MM.1S (cell line): ENCODE results near the gene GFOD1.

Experiments
- CTCF ChIP-seq: fragments of 300-600 bp; sonication (generic); IDR thresholded peaks from 2 replicates; pipeline ENCODE4 v1.5.1; 2016; ENCODE audit warnings: antibody characterized with exemption, low read length, mixed read lengths
- EZH2 ChIP-seq: fragments of 300-600 bp; sonication (generic); optimal IDR thresholded peaks from 2 replicates; pipeline ENCODE3; 2017; ENCODE audit warnings: low read depth, mild to moderate bottlenecking, antibody characterized with exemption, low read length, mixed read lengths
- EZH2phosphoT487 ChIP-seq: fragments of 300-600 bp; sonication (generic); IDR thresholded peaks from 2 replicates; pipeline ENCODE4 v1.6.1; 2018; ENCODE audit warnings: antibody characterized with exemption, low read length

- TF ChIP-seq CTCF (no peak), EZH2 (no peak), EZH2phosphoT487 (no peak)
Measured at GRCh38 chr6:13473768-13474165, 13.6 kb downstream of the GFOD1 start.
